ENCODE data around the gene FBP1.
A peak's percentile ranks its signal among the peaks of the same experiment; 100 is the strongest.

Gene FBP1

GRCh38 chr9:94560237-94560636, 79.1 kb downstream of the FBP1 start:
- TF ChIP-seq CTCF (IDR thresholded peaks at IDR 0.05): no peak
- TF ChIP-seq ZFX (IDR thresholded peaks at IDR 0.05; ENCODE audit: borderline replicate concordance): no peak
- H3K27ac ChIP-seq: no peak overlapping the region

- H3K27ac ChIP-seq: no peak overlapping the region
- no peak for TF ChIP-seq CTCF (IDR thresholded peaks at IDR 0.05)
- TF ChIP-seq ZFX (IDR thresholded peaks at IDR 0.05; ENCODE audit: borderline replicate concordance): no peak
Observed at GRCh38 chr9:94557376-94557775, 81.9 kb downstream of the FBP1 start.

- peak within 1 kb of the TSS; percentile 90 for H3K27ac ChIP-seq
Observed at GRCh38 chr9:94554439-94555331, 84.6 kb downstream of the FBP1 start, which contains the start of gene PCAT7. TSS of gene PCAT7 (plus strand) at chr9:94555083.

GRCh38 chr9:94554078-94554438, 85.3 kb downstream of the FBP1 start:
- no peak for TF ChIP-seq ZFX (IDR thresholded peaks at IDR 0.05; ENCODE audit: borderline replicate concordance)
- TF ChIP-seq CTCF (IDR thresholded peaks at IDR 0.05): no peak
- H3K27ac ChIP-seq: peak overlapping the region; percentile 90

More at GRCh38 chr9:94554439-94555331, 84.6 kb downstream of the FBP1 start, which contains the start of gene PCAT7:
- no peak for TF ChIP-seq ZFX (IDR thresholded peaks at IDR 0.05; ENCODE audit: borderline replicate concordance)
- peak; percentile 69 for TF ChIP-seq CTCF (IDR thresholded peaks at IDR 0.05)

Measured in 22Rv1 (cell line).